GM21786 (cell line): Measurements from ENCODE around the gene PCNT.

Experiments used
- ATAC-seq: cut with Tn5 transposase; IDR thresholded peaks from one replicate; pipeline ENCODE4 v1.9.1; 2021; ENCODE audit not compliant: unreplicated experiment

Gene PCNT

GRCh38 chr21:46379691-46380090, 55.7 kb downstream of the PCNT start:
- ATAC-seq, result no peak

- no peak for ATAC-seq
Measured at GRCh38 chr21:46381541-46381940, 57.6 kb downstream of the PCNT start.

- ATAC-seq, result no peak
Measured at GRCh38 chr21:46384556-46384955, 60.6 kb downstream of the PCNT start.

GRCh38 chr21:46385846-46386733, 62.1 kb downstream of the PCNT start:
- no peak for ATAC-seq

GRCh38 chr21:46386734-46387088, 62.8 kb downstream of the PCNT start:
- ATAC-seq, result no peak

- no peak for ATAC-seq
Measured at GRCh38 chr21:46388206-46388880, 64.4 kb downstream of the PCNT start.

GRCh38 chr21:46388896-46389295, 64.9 kb downstream of the PCNT start:
- no peak for ATAC-seq

GRCh38 chr21:46390603-46391545, 66.9 kb downstream of the PCNT start:
- ATAC-seq, result no peak

- ATAC-seq, result no peak
Measured at GRCh38 chr21:46391773-46392172, 67.8 kb downstream of the PCNT start.

- ATAC-seq, result no peak
Measured at GRCh38 chr21:46392921-46393320, 69.0 kb downstream of the PCNT start.

- no peak for ATAC-seq
Measured at GRCh38 chr21:46393451-46393940, 69.5 kb downstream of the PCNT start.

GRCh38 chr21:46393941-46394594, 70.1 kb downstream of the PCNT start:
- no peak for ATAC-seq

GRCh38 chr21:46394595-46395104, 70.7 kb downstream of the PCNT start:
- no peak for ATAC-seq

GRCh38 chr21:46397211-46397905, 73.4 kb downstream of the PCNT start:
- no peak for ATAC-seq

GRCh38 chr21:46397993-46398392, 74.0 kb downstream of the PCNT start:
- no peak for ATAC-seq

- ATAC-seq, result no peak
Measured at GRCh38 chr21:46399129-46399528, 75.2 kb downstream of the PCNT start.

GRCh38 chr21:46399686-46400085, 75.7 kb downstream of the PCNT start:
- no peak for ATAC-seq

GRCh38 chr21:46401186-46401910, 77.4 kb downstream of the PCNT start:
- ATAC-seq, result no peak

GRCh38 chr21:46402421-46402820, 78.5 kb downstream of the PCNT start:
- ATAC-seq, result no peak
